GM21423 (cell line): ENCODE data around the gene ATG2A.

Experiments
- ATAC-seq: cut with Tn5 transposase; IDR thresholded peaks from one replicate; pipeline ENCODE4 v1.9.1; 2021; ENCODE audit warnings: mild to moderate bottlenecking, moderate library complexity; ENCODE audit not compliant: unreplicated experiment

Gene ATG2A

GRCh38 chr11:64874308-64875240, 42.4 kb downstream of the ATG2A start:
- ATAC-seq, result no peak

- ATAC-seq, result no peak
Observed at GRCh38 chr11:64872790-64873488, 44.1 kb downstream of the ATG2A start.

- no peak for ATAC-seq
Observed at GRCh38 chr11:64871492-64871891, 45.5 kb downstream of the ATG2A start.

GRCh38 chr11:64870893-64871466, 46.0 kb downstream of the ATG2A start:
- no peak for ATAC-seq

- ATAC-seq, result no peak
Observed at GRCh38 chr11:64870176-64870892, 46.7 kb downstream of the ATG2A start.

GRCh38 chr11:64869571-64870175, 47.3 kb downstream of the ATG2A start:
- no peak for ATAC-seq

- ATAC-seq, result no peak
Observed at GRCh38 chr11:64868904-64869570, 48.0 kb downstream of the ATG2A start.

GRCh38 chr11:64867748-64868462, 49.1 kb downstream of the ATG2A start:
- no peak for ATAC-seq

GRCh38 chr11:64866173-64866491, 50.9 kb downstream of the ATG2A start:
- no peak for ATAC-seq

GRCh38 chr11:64865286-64866172, 51.5 kb downstream of the ATG2A start:
- peak; percentile 36 for ATAC-seq

GRCh38 chr11:64864473-64865285, 52.3 kb downstream of the ATG2A start:
- ATAC-seq, result peak; percentile 15

GRCh38 chr11:64864135-64864472, 52.9 kb downstream of the ATG2A start:
- ATAC-seq, result no peak

GRCh38 chr11:64863391-64864060, 53.5 kb downstream of the ATG2A start:
- no peak for ATAC-seq

GRCh38 chr11:64862987-64863390, 54.0 kb downstream of the ATG2A start:
- no peak for ATAC-seq

- ATAC-seq, result no peak
Observed at GRCh38 chr11:64861227-64861975, 55.6 kb downstream of the ATG2A start.

- peak; percentile 64 for ATAC-seq
Observed at GRCh38 chr11:64859542-64860414, 57.2 kb downstream of the ATG2A start.
